Mammary epithelial cell (primary cell): ENCODE results near the gene SLC25A22.

Experiments
- CTCF ChIP-seq, 2 donors: IDR thresholded peaks in 1 of 2; conservative IDR thresholded peaks in 1 of 2; 2 replicates each; pipeline ENCODE4 v1.5.1; 2011 to 2012; ENCODE audit warnings: inconsistent platforms in 2 of 2, low read length in 2 of 2, mild to moderate bottlenecking in 2 of 2, control low read depth in 1 of 2, low read depth in 1 of 2; ENCODE audit not compliant: insufficient read depth in 1 of 2; ENCODE audit errors: extremely low read depth in 1 of 2
- EZH2 ChIP-seq: IDR thresholded peaks from 2 replicates; pipeline ENCODE4 v1.6.1; 2012; ENCODE audit warnings: low read length, inconsistent platforms, borderline replicate concordance

- TF ChIP-seq CTCF (conservative IDR thresholded peaks at IDR 0.05 in 1 of 2, IDR thresholded peaks at IDR 0.05 in 1 of 2; ENCODE audit: extremely low read depth in 1 of 2, insufficient read depth in 1 of 2, low read depth in 1 of 2, low read length in 2 of 2), result no peak
- TF ChIP-seq EZH2, result no peak
These were observed 20.5 kb upstream of the SLC25A22 start, which contains the start of gene PNPLA2 for GRCh38 chr11:818396-819128.
